KMS-11 (cell line): ENCODE results near the gene BATF.

ENCODE experiments used
- H2AFZ ChIP-seq: fragments of 200-600 bp; sonication (generic); 2 replicates; pipeline ENCODE4 v1.6.1; 2016; ENCODE audit warnings: antibody characterized with exemption, mixed run types, low read depth
- H3K27ac ChIP-seq: fragments of 200-600 bp; sonication (generic); 2 replicates; pipeline ENCODE4 v1.6.1; 2016; ENCODE audit warnings: mild to moderate bottlenecking, mixed run types
- H3K27me3 ChIP-seq: fragments of 200-600 bp; sonication (generic); 2 replicates; pipeline ENCODE4 v1.6.1; 2017; ENCODE audit warnings: mild to moderate bottlenecking, low read depth, mixed run types, moderate library complexity; ENCODE audit not compliant: insufficient read depth
- H3K36me3 ChIP-seq: fragments of 200-600 bp; sonication (generic); 2 replicates; pipeline ENCODE4 v1.6.1; 2017; ENCODE audit warnings: mild to moderate bottlenecking, mixed run types; ENCODE audit not compliant: insufficient read depth
- H3K4me1 ChIP-seq: fragments of 200-600 bp; sonication (generic); 2 replicates; pipeline ENCODE4 v1.6.1; 2016; ENCODE audit warnings: mild to moderate bottlenecking, low read depth, mixed run types; ENCODE audit not compliant: poor library complexity, severe bottlenecking
- H3K4me2 ChIP-seq: fragments of 200-600 bp; sonication (generic); 2 replicates; pipeline ENCODE4 v1.7.0; 2016; ENCODE audit warnings: mild to moderate bottlenecking, mixed run types
- H3K4me3 ChIP-seq: fragments of 200-600 bp; sonication (generic); IDR thresholded peaks from 2 replicates; pipeline ENCODE4 v1.6.1; 2017; ENCODE audit warnings: low read depth, low read length, mixed read lengths; ENCODE audit not compliant: insufficient read depth
- H3K79me2 ChIP-seq: fragments of 200-600 bp; sonication (generic); 2 replicates; pipeline ENCODE4 v1.6.1; 2016; ENCODE audit warnings: low read depth, mixed run types; ENCODE audit not compliant: insufficient read depth
- H3K9ac ChIP-seq: fragments of 200-600 bp; sonication (generic); 2 replicates; pipeline ENCODE4 v1.6.1; 2016; ENCODE audit warnings: mild to moderate bottlenecking, mixed run types
- H4K20me1 ChIP-seq: fragments of 200-600 bp; sonication (generic); 2 replicates; pipeline ENCODE4 v1.6.1; 2016; ENCODE audit warnings: mild to moderate bottlenecking, mixed run types; ENCODE audit not compliant: insufficient read depth
- CTCF ChIP-seq: fragments of 200-600 bp; sonication (generic); conservative IDR thresholded peaks from 2 replicates; pipeline ENCODE4 v1.6.1; 2017; ENCODE audit warnings: low read depth, mild to moderate bottlenecking, antibody characterized with exemption, low read length, moderate library complexity, mixed read lengths

Gene BATF

DNA sequence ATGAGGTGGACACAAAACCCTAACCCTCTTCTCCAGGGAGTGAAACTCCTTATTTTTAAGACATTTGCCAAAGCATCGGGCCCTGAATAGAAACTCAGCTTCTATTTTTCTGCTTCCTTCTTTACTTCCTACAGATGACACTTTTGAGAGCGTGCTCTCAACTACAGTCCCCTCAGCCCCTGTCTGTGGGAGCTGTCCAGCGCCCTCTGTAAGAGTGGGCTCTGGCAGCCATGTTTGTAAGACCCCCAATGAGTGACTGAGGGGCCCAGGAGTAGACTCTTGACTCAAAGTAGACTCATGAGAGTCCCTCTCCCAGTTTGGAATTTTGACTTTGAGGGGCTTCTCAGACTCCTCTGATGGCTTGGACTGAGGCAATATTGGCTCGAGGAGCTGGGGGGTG is 25.5 kb upstream of the BATF start:
- no peak overlapping the region for H3K27ac ChIP-seq
- no peaks in the 10 kb centered on the region for H3K27me3 ChIP-seq
- TF ChIP-seq CTCF: no peak
- H4K20me1 ChIP-seq: no peaks in the 10 kb centered on the region
- H2AFZ ChIP-seq: no peak overlapping the region
- H3K4me2 ChIP-seq: no peak overlapping the region
- no peaks in the 10 kb centered on the region for H3K79me2 ChIP-seq
- peaks cover 24% of the 10 kb centered on the region for H3K4me1 ChIP-seq
- no peak overlapping the region for H3K9ac ChIP-seq
- H3K4me3 ChIP-seq: no peak overlapping the region
- no peaks in the 10 kb centered on the region for H3K36me3 ChIP-seq

GRCh38 chr14:75497191-75497590 is 25.1 kb upstream of the BATF start:
- Histone ChIP-seq H2AFZ (no peak overlapping the region), H3K27ac (no peak overlapping the region), H3K4me1 (peaks cover 24% of the 10 kb centered on the region), H3K9ac (no peak overlapping the region), H3K36me3 (no peaks in the 10 kb centered on the region), H3K4me2 (no peak overlapping the region), H3K27me3 (no peaks in the 10 kb centered on the region), H4K20me1 (no peaks in the 10 kb centered on the region), H3K79me2 (no peaks in the 10 kb centered on the region), H3K4me3 (no peak overlapping the region)
- TF ChIP-seq CTCF: no peak

DNA sequence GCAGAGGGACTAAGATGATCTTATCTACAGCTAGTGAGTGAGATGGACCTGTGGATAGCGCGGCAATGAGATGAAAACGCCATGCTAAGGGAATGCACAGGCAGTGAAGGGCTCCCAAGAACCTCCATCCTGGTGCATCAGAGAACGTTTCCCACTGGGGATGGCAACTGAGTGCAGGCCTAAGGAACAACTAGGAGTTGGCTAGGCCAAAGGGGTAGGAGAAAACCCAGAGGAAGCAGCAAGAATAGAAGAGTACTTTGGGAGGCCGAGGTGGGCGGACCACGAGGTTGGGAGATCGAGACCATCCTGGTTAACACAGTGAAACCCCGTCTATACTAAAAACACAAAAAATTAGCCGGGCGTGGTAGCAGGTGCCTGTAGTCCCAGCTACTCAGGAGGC is 24.6 kb upstream of the BATF start:
- TF ChIP-seq CTCF: no peak
- H3K27me3 ChIP-seq: no peaks in the 10 kb centered on the region
- H4K20me1 ChIP-seq: no peaks in the 10 kb centered on the region
- no peak overlapping the region for H2AFZ ChIP-seq
- H3K4me1 ChIP-seq: peaks cover 24% of the 10 kb centered on the region
- H3K36me3 ChIP-seq: no peaks in the 10 kb centered on the region
- no peak overlapping the region for H3K9ac ChIP-seq
- H3K4me2 ChIP-seq: no peak overlapping the region
- H3K79me2 ChIP-seq: no peaks in the 10 kb centered on the region
- no peak overlapping the region for H3K4me3 ChIP-seq
- no peak overlapping the region for H3K27ac ChIP-seq

GRCh38 chr14:75499084-75499875 is 23.0 kb upstream of the BATF start:
- Histone ChIP-seq H3K36me3 (no peaks in the 10 kb centered on the region), H3K27me3 (no peaks in the 10 kb centered on the region), H2AFZ (no peak overlapping the region), H3K27ac (no peak overlapping the region), H3K4me2 (no peak overlapping the region), H3K4me1 (peaks cover 24% of the 10 kb centered on the region), H3K4me3 (no peak overlapping the region), H3K79me2 (no peaks in the 10 kb centered on the region), H4K20me1 (no peaks in the 10 kb centered on the region), H3K9ac (no peak overlapping the region)
- no peak for TF ChIP-seq CTCF
